Neural crest cell (in vitro differentiated cells): ENCODE results near the gene TRIP4. TPM values are rescaled to one million over a fixed set of nuclear protein-coding genes. Genes with fewer than 3 reads are reported as not detected.

Experiments
- DNase-seq: peaks from one replicate; pipeline ENCODE4 v3.0.0; 2021; ENCODE audit warnings: low read depth, mixed read lengths, low spot score
- H3K27ac Mint-ChIP-seq: one replicate; pipeline ENCODE4 v1.8.0; 2021; ENCODE audit warnings: mild to moderate bottlenecking, mixed read lengths; ENCODE audit not compliant: unreplicated experiment
- H3K27me3 Mint-ChIP-seq: 2 replicates; pipeline ENCODE4 v1.8.0; 2021; ENCODE audit warnings: low read depth, mild to moderate bottlenecking, mixed read lengths
- H3K36me3 Mint-ChIP-seq: 2 replicates; pipeline ENCODE4 v1.8.0; 2021; ENCODE audit warnings: low read depth, mild to moderate bottlenecking, mixed read lengths
- H3K4me1 Mint-ChIP-seq: 2 replicates; pipeline ENCODE4 v1.8.0; 2021; ENCODE audit warnings: mixed read lengths
- H3K4me3 Mint-ChIP-seq: one replicate; pipeline ENCODE4 v1.8.0; 2021; ENCODE audit warnings: mild to moderate bottlenecking, mixed read lengths
- H3K9me3 Mint-ChIP-seq: 2 replicates; pipeline ENCODE4 v1.8.0; 2021; ENCODE audit warnings: mixed read lengths
- CTCF ChIP-seq: fragments of 200-600 bp; sonication (generic); conservative IDR thresholded peaks from 2 replicates; pipeline ENCODE4 v1.5.0; 2021; ENCODE audit warnings: antibody characterized with exemption, mild to moderate bottlenecking
- total RNA-seq: library from RNA; stranded (reverse); gene quantifications from 2 replicates; pipeline ENCODE4 v1.2.1, GENCODE V29; 2021

Gene TRIP4
- total RNA-seq, 1 donor from 2014 or later, result 20.8 TPM

GRCh38 chr15:64466408-64467141 lies 78.9 kb downstream of the TRIP4 start:
- DNase-seq, result no peak
- Mint-ChIP-seq H3K9me3 (no peaks in the 10 kb centered on the region), H3K4me1 (peaks cover 45% of the 10 kb centered on the region), H3K4me3 (peak overlapping the region; percentile 15), H3K27me3 (no peaks in the 10 kb centered on the region), H3K27ac (no peak overlapping the region), H3K36me3 (peaks cover 3% of the 10 kb centered on the region)
- TF ChIP-seq CTCF, result no peak

GRCh38 chr15:64472161-64472560 lies 84.5 kb downstream of the TRIP4 start:
- DNase-seq, result no peak
- peaks cover 3% of the 10 kb centered on the region for H3K36me3 Mint-ChIP-seq
- H3K4me3 Mint-ChIP-seq, result no peak overlapping the region
- peaks cover 16% of the 10 kb centered on the region for H3K4me1 Mint-ChIP-seq
- H3K27ac Mint-ChIP-seq, result no peak overlapping the region
- no peaks in the 10 kb centered on the region for H3K27me3 Mint-ChIP-seq
- no peak for TF ChIP-seq CTCF
- H3K9me3 Mint-ChIP-seq, result no peaks in the 10 kb centered on the region

GRCh38 chr15:64474846-64475245 lies 87.2 kb downstream of the TRIP4 start:
- Mint-ChIP-seq H3K9me3 (no peaks in the 10 kb centered on the region), H3K4me3 (no peak overlapping the region), H3K36me3 (peaks cover 3% of the 10 kb centered on the region), H3K4me1 (peaks cover 10% of the 10 kb centered on the region), H3K27ac (no peak overlapping the region), H3K27me3 (no peaks in the 10 kb centered on the region)
- TF ChIP-seq CTCF, result no peak
- no peak for DNase-seq

GRCh38 chr15:64476550-64476949 lies 88.9 kb downstream of the TRIP4 start:
- Mint-ChIP-seq H3K4me1 (peaks cover 16% of the 10 kb centered on the region), H3K27ac (peak overlapping the region; percentile 57), H3K36me3 (peaks cover 3% of the 10 kb centered on the region), H3K27me3 (no peaks in the 10 kb centered on the region), H3K4me3 (no peak overlapping the region), H3K9me3 (no peaks in the 10 kb centered on the region)
- TF ChIP-seq CTCF, result no peak
- DNase-seq, result no peak

- Mint-ChIP-seq H3K9me3 (no peaks in the 10 kb centered on the region), H3K4me3 (no peak overlapping the region), H3K27me3 (no peaks in the 10 kb centered on the region), H3K36me3 (peaks cover 3% of the 10 kb centered on the region), H3K27ac (no peak overlapping the region), H3K4me1 (peaks cover 16% of the 10 kb centered on the region)
- TF ChIP-seq CTCF, result no peak
- no peak for DNase-seq
These were observed 91.2 kb downstream of the TRIP4 start for GRCh38 chr15:64478863-64479262.
